Parathyroid adenoma (tissue), 2 donors: ENCODE measurements around the gene ST6GALNAC3.

Experiments used
- H2AFZ ChIP-seq: fragments of 300-600 bp; sonication (generic); one replicate; pipeline ENCODE4 v1.7.0; 2017; ENCODE audit warnings: antibody characterized with exemption, mild to moderate bottlenecking
- H3K27ac ChIP-seq: fragments of 300-600 bp; sonication (generic); one replicate; pipeline ENCODE4 v1.7.0; 2017
- H3K27me3 ChIP-seq: fragments of 300-600 bp; sonication (generic); one replicate; pipeline ENCODE4 v1.7.0; 2017; ENCODE audit warnings: low read length; ENCODE audit not compliant: control insufficient read depth, insufficient read depth
- H3K36me3 ChIP-seq: fragments of 300-600 bp; sonication (generic); one replicate; pipeline ENCODE4 v1.7.0; 2017; ENCODE audit warnings: low read length; ENCODE audit not compliant: control insufficient read depth, insufficient read depth
- H3K4me1 ChIP-seq: fragments of 300-600 bp; sonication (generic); one replicate; pipeline ENCODE4 v1.7.0; 2017; ENCODE audit warnings: control low read depth
- H3K4me2 ChIP-seq: fragments of 300-600 bp; sonication (generic); one replicate; pipeline ENCODE4 v1.7.0; 2017; ENCODE audit warnings: low read length
- H3K4me3 ChIP-seq: fragments of 300-600 bp; sonication (generic); one replicate; pipeline ENCODE4 v1.7.0; 2017; ENCODE audit warnings: low read depth, low read length
- H3K79me2 ChIP-seq: fragments of 300-600 bp; sonication (generic); one replicate; pipeline ENCODE4 v1.7.0; 2017; ENCODE audit warnings: control low read depth
- H3K9ac ChIP-seq: fragments of 300-600 bp; sonication (generic); one replicate; pipeline ENCODE4 v1.7.0; 2017; ENCODE audit warnings: mild to moderate bottlenecking
- H3K9me3 ChIP-seq: fragments of 300-600 bp; sonication (generic); one replicate; pipeline ENCODE4 v1.7.0; 2017; ENCODE audit warnings: low read length; ENCODE audit not compliant: control insufficient read depth
- TF ChIP-seq, protein P1 (sequence below): fragments of 300-600 bp; sonication (generic); IDR thresholded peaks from one replicate; pipeline ENCODE4 v1.7.0; 2017; ENCODE audit warnings: antibody characterized with exemption, mild to moderate bottlenecking
- donor health status: primary hyperparathyroidism.

The ST6GALNAC3 gene

DNA sequence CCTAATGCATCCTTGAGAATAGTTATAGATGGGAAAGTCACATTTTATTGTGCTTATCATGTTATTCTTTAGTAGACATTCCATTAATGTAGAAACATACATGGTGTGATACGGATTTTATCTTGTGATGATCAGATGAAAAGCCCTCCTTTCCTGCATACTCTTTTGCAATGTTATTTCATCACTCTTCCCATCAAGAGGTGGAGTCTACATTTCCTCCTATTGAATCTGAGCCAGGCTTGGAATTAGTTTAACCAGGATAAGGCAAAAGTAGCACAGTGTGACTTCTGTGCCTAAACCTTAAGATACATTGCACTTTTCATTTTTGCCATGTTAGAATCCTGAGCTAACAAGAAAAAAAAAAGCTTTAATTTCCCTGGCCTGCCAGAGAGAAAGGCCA, 399.0 kb downstream of the ST6GALNAC3 start:
- TF ChIP-seq, protein P1, sequence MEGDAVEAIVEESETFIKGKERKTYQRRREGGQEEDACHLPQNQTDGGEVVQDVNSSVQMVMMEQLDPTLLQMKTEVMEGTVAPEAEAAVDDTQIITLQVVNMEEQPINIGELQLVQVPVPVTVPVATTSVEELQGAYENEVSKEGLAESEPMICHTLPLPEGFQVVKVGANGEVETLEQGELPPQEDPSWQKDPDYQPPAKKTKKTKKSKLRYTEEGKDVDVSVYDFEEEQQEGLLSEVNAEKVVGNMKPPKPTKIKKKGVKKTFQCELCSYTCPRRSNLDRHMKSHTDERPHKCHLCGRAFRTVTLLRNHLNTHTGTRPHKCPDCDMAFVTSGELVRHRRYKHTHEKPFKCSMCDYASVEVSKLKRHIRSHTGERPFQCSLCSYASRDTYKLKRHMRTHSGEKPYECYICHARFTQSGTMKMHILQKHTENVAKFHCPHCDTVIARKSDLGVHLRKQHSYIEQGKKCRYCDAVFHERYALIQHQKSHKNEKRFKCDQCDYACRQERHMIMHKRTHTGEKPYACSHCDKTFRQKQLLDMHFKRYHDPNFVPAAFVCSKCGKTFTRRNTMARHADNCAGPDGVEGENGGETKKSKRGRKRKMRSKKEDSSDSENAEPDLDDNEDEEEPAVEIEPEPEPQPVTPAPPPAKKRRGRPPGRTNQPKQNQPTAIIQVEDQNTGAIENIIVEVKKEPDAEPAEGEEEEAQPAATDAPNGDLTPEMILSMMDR, result no peak
- no peak overlapping the region for H3K27ac ChIP-seq
- H3K9ac ChIP-seq, result no peak overlapping the region
- no peaks in the 10 kb centered on the region for H3K27me3 ChIP-seq
- no peaks in the 10 kb centered on the region for H3K9me3 ChIP-seq
- H3K79me2 ChIP-seq, result no peaks in the 10 kb centered on the region
- H3K4me2 ChIP-seq, result no peak overlapping the region
- no peaks in the 10 kb centered on the region for H3K4me1 ChIP-seq
- no peak overlapping the region for H2AFZ ChIP-seq
- no peaks in the 10 kb centered on the region for H3K36me3 ChIP-seq
- H3K4me3 ChIP-seq, result no peak overlapping the region

DNA sequence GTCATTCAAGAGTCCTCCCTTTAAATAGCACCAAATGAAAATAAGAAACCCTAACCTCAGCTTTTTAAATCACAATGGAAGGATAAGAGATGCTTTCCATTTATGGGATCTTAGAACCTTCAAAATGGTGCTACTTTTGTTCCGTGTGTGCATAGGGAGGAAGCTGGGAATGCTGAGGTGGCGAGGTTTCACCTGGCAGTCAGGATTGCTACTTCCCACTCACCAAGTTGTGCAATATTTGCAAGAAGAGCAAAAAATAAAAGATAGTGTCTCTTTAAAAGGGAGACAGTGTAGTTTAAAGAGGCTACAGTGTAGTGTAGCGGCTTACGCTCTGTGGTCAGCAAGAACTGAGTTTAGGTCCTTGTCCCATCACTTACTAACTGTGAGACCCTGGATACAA, 400.4 kb downstream of the ST6GALNAC3 start:
- Histone ChIP-seq H3K9me3 (no peaks in the 10 kb centered on the region), H2AFZ (no peak overlapping the region), H3K4me2 (no peak overlapping the region), H3K27me3 (no peaks in the 10 kb centered on the region), H3K79me2 (no peaks in the 10 kb centered on the region), H3K36me3 (no peaks in the 10 kb centered on the region), H3K9ac (no peak overlapping the region), H3K4me3 (no peak overlapping the region), H3K27ac (no peak overlapping the region), H3K4me1 (no peaks in the 10 kb centered on the region)
- TF ChIP-seq, protein P1, result no peak

DNA sequence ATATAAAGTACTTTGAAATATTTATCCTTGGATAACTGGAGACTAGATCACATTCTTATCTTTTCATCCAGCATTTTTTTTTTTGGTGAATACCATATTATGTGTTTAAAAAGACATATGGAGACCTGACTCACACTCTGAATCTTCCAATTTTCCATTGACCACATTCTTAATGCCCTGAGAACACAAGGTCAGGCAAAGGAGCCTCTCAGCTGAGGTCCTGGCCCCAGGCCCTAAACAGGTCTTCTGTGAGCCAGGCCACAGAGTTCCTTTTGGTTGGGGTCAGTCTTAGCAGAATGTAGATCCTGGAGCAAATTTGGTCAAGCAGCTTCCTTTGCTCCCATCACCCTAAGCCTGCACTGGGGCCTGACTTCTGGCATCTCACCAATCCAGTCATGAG, 402.6 kb downstream of the ST6GALNAC3 start:
- H3K9me3 ChIP-seq, result no peaks in the 10 kb centered on the region

DNA sequence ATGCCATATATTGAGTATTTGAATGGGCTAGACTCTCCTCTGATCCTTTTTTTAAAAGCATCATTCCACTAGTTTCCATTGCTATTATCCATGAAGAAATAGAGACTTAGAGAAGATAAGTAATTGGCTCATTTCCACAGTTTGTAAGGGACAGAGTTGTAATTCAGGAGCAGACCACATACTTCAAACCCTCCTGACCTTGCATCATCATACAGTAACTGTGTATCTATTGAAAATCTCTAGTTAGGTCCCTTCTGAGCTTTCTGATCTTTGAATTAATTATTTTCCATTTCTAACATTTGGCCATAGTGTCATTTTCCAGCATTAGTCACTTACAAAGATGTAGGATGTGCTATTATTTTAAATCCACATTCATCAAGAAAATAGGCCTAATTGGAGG, 406.3 kb downstream of the ST6GALNAC3 start:
- Histone ChIP-seq H3K79me2 (no peaks in the 10 kb centered on the region), H3K27ac (no peak overlapping the region), H3K4me3 (no peak overlapping the region), H3K9ac (no peak overlapping the region), H3K4me1 (no peaks in the 10 kb centered on the region), H2AFZ (no peak overlapping the region), H3K4me2 (no peak overlapping the region), H3K27me3 (no peaks in the 10 kb centered on the region), H3K9me3 (no peaks in the 10 kb centered on the region), H3K36me3 (no peaks in the 10 kb centered on the region)
- TF ChIP-seq, protein P1, result no peak

More for the DNA sequence above, 402.6 kb downstream of the ST6GALNAC3 start:
- H3K27me3 ChIP-seq, result no peaks in the 10 kb centered on the region
- H3K27ac ChIP-seq, result no peak overlapping the region
- no peaks in the 10 kb centered on the region for H3K4me1 ChIP-seq
- no peaks in the 10 kb centered on the region for H3K79me2 ChIP-seq
- TF ChIP-seq, protein P1, result no peak
- H3K9ac ChIP-seq, result no peak overlapping the region
- no peak overlapping the region for H3K4me2 ChIP-seq
- H3K4me3 ChIP-seq, result no peak overlapping the region
- H3K36me3 ChIP-seq, result no peaks in the 10 kb centered on the region
- H2AFZ ChIP-seq, result no peak overlapping the region

DNA sequence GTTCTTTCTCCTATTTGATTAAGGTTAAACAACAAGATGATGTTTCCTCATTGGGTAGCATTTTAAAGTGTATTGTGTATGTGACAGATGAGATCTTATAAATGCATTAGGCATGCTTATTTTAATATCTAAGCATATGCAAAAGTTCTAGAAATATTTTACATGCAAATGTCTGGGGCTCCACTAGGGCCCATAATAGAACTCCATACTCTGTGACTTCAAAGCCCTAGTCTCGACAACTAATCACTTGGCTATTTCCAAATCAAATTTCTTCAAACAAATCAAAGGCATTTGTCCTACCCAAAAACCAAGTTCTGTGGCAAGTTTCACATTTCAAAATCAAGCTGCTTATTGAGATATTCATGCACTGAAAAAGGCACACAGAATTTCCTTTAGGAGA, 407.1 kb downstream of the ST6GALNAC3 start:
- Histone ChIP-seq H3K27ac (no peak overlapping the region), H3K36me3 (no peaks in the 10 kb centered on the region), H3K27me3 (no peaks in the 10 kb centered on the region), H3K4me3 (no peak overlapping the region), H3K9me3 (no peaks in the 10 kb centered on the region), H3K9ac (no peak overlapping the region), H3K79me2 (no peaks in the 10 kb centered on the region), H3K4me1 (no peaks in the 10 kb centered on the region), H3K4me2 (no peak overlapping the region), H2AFZ (no peak overlapping the region)
- TF ChIP-seq, protein P1, result no peak
